ENCODE results near the gene TRAPPC1.

DNA sequence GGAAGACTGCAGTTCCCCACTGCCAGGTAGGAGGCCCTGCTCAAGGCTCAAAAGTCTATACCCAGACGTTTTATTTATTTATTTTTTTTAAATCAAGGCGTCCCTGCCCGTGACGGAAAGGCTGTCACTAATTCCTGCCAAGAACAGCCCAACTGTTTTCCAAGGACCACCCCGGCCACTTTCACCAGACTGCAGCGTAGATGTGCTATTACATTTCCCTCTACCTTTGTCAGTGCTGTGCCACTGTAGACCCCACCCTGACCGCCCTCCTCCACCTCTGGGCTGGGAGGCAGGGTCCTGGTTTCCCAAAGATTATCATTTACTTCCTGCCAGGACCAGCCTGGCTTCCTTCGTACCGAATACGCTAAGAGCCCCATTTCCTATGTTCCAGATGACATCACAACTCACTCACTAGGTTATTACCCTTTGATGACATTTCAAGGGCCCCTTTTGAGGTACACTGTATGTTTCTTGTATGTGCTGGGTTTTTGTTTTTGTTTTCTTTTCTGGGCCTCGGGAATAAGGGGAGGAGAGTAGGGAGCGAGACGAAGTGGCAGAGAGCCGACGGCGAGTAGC lies 9.4 kb downstream of the TRAPPC1 start:
- no peak for TF ChIP-seq SMAD3 (CRISPR knock-in tag; IDR thresholded peaks at IDR 0.05; ENCODE audit: borderline replicate concordance)
- no peak for TF ChIP-seq NFE2L1 (CRISPR knock-in tag; IDR thresholded peaks at IDR 0.05)
- TF ChIP-seq, protein P1, sequence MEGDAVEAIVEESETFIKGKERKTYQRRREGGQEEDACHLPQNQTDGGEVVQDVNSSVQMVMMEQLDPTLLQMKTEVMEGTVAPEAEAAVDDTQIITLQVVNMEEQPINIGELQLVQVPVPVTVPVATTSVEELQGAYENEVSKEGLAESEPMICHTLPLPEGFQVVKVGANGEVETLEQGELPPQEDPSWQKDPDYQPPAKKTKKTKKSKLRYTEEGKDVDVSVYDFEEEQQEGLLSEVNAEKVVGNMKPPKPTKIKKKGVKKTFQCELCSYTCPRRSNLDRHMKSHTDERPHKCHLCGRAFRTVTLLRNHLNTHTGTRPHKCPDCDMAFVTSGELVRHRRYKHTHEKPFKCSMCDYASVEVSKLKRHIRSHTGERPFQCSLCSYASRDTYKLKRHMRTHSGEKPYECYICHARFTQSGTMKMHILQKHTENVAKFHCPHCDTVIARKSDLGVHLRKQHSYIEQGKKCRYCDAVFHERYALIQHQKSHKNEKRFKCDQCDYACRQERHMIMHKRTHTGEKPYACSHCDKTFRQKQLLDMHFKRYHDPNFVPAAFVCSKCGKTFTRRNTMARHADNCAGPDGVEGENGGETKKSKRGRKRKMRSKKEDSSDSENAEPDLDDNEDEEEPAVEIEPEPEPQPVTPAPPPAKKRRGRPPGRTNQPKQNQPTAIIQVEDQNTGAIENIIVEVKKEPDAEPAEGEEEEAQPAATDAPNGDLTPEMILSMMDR (IDR thresholded peaks at IDR 0.05): no peak
- TF ChIP-seq, protein P2, sequence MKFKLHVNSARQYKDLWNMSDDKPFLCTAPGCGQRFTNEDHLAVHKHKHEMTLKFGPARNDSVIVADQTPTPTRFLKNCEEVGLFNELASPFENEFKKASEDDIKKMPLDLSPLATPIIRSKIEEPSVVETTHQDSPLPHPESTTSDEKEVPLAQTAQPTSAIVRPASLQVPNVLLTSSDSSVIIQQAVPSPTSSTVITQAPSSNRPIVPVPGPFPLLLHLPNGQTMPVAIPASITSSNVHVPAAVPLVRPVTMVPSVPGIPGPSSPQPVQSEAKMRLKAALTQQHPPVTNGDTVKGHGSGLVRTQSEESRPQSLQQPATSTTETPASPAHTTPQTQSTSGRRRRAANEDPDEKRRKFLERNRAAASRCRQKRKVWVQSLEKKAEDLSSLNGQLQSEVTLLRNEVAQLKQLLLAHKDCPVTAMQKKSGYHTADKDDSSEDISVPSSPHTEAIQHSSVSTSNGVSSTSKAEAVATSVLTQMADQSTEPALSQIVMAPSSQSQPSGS (CRISPR knock-in tag; IDR thresholded peaks at IDR 0.05; ENCODE audit: borderline replicate concordance, low read depth): no peak
- TF ChIP-seq, protein P3, sequence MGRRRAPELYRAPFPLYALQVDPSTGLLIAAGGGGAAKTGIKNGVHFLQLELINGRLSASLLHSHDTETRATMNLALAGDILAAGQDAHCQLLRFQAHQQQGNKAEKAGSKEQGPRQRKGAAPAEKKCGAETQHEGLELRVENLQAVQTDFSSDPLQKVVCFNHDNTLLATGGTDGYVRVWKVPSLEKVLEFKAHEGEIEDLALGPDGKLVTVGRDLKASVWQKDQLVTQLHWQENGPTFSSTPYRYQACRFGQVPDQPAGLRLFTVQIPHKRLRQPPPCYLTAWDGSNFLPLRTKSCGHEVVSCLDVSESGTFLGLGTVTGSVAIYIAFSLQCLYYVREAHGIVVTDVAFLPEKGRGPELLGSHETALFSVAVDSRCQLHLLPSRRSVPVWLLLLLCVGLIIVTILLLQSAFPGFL (CRISPR knock-in tag; IDR thresholded peaks at IDR 0.05; ENCODE audit: borderline replicate concordance): no peak
- TF ChIP-seq, protein P4, sequence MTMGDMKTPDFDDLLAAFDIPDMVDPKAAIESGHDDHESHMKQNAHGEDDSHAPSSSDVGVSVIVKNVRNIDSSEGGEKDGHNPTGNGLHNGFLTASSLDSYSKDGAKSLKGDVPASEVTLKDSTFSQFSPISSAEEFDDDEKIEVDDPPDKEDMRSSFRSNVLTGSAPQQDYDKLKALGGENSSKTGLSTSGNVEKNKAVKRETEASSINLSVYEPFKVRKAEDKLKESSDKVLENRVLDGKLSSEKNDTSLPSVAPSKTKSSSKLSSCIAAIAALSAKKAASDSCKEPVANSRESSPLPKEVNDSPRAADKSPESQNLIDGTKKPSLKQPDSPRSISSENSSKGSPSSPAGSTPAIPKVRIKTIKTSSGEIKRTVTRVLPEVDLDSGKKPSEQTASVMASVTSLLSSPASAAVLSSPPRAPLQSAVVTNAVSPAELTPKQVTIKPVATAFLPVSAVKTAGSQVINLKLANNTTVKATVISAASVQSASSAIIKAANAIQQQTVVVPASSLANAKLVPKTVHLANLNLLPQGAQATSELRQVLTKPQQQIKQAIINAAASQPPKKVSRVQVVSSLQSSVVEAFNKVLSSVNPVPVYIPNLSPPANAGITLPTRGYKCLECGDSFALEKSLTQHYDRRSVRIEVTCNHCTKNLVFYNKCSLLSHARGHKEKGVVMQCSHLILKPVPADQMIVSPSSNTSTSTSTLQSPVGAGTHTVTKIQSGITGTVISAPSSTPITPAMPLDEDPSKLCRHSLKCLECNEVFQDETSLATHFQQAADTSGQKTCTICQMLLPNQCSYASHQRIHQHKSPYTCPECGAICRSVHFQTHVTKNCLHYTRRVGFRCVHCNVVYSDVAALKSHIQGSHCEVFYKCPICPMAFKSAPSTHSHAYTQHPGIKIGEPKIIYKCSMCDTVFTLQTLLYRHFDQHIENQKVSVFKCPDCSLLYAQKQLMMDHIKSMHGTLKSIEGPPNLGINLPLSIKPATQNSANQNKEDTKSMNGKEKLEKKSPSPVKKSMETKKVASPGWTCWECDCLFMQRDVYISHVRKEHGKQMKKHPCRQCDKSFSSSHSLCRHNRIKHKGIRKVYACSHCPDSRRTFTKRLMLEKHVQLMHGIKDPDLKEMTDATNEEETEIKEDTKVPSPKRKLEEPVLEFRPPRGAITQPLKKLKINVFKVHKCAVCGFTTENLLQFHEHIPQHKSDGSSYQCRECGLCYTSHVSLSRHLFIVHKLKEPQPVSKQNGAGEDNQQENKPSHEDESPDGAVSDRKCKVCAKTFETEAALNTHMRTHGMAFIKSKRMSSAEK (CRISPR knock-in tag; IDR thresholded peaks at IDR 0.05; ENCODE audit: borderline replicate concordance): no peak
- TF ChIP-seq OVOL2 (CRISPR knock-in tag; IDR thresholded peaks at IDR 0.05; ENCODE audit: borderline replicate concordance): no peak
- TF ChIP-seq, protein P5, sequence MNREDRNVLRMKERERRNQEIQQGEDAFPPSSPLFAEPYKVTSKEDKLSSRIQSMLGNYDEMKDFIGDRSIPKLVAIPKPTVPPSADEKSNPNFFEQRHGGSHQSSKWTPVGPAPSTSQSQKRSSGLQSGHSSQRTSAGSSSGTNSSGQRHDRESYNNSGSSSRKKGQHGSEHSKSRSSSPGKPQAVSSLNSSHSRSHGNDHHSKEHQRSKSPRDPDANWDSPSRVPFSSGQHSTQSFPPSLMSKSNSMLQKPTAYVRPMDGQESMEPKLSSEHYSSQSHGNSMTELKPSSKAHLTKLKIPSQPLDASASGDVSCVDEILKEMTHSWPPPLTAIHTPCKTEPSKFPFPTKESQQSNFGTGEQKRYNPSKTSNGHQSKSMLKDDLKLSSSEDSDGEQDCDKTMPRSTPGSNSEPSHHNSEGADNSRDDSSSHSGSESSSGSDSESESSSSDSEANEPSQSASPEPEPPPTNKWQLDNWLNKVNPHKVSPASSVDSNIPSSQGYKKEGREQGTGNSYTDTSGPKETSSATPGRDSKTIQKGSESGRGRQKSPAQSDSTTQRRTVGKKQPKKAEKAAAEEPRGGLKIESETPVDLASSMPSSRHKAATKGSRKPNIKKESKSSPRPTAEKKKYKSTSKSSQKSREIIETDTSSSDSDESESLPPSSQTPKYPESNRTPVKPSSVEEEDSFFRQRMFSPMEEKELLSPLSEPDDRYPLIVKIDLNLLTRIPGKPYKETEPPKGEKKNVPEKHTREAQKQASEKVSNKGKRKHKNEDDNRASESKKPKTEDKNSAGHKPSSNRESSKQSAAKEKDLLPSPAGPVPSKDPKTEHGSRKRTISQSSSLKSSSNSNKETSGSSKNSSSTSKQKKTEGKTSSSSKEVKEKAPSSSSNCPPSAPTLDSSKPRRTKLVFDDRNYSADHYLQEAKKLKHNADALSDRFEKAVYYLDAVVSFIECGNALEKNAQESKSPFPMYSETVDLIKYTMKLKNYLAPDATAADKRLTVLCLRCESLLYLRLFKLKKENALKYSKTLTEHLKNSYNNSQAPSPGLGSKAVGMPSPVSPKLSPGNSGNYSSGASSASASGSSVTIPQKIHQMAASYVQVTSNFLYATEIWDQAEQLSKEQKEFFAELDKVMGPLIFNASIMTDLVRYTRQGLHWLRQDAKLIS (CRISPR knock-in tag; IDR thresholded peaks at IDR 0.05; ENCODE audit: borderline replicate concordance): no peak
- TF ChIP-seq, protein P6, sequence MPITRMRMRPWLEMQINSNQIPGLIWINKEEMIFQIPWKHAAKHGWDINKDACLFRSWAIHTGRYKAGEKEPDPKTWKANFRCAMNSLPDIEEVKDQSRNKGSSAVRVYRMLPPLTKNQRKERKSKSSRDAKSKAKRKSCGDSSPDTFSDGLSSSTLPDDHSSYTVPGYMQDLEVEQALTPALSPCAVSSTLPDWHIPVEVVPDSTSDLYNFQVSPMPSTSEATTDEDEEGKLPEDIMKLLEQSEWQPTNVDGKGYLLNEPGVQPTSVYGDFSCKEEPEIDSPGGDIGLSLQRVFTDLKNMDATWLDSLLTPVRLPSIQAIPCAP (CRISPR knock-in tag; IDR thresholded peaks at IDR 0.05): no peak
- no peak for TF ChIP-seq ZNF121 (CRISPR knock-in tag; IDR thresholded peaks at IDR 0.05)
- TF ChIP-seq, protein P7, sequence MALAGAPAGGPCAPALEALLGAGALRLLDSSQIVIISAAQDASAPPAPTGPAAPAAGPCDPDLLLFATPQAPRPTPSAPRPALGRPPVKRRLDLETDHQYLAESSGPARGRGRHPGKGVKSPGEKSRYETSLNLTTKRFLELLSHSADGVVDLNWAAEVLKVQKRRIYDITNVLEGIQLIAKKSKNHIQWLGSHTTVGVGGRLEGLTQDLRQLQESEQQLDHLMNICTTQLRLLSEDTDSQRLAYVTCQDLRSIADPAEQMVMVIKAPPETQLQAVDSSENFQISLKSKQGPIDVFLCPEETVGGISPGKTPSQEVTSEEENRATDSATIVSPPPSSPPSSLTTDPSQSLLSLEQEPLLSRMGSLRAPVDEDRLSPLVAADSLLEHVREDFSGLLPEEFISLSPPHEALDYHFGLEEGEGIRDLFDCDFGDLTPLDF (CRISPR knock-in tag; IDR thresholded peaks at IDR 0.05): no peak
